A549 treated with DMSO at 1 μM for 4 hours (cell line): ENCODE results near the gene PSMD13. TPM values are rescaled to one million over a fixed set of nuclear protein-coding genes. Genes with fewer than 3 reads are reported as not detected.

Experiments
- total RNA-seq: library from RNA; stranded (reverse); fragments of 200-300 nt; extraction: Qiagen RNA extraction; gene quantifications from 5 replicates; pipeline ENCODE4 v1.2.3, GENCODE V29; 2022; ENCODE audit warnings: low read depth

The PSMD13 gene
- 170 to 204 TPM (median 173 TPM) in 5 replicates for total RNA-seq

DNA sequence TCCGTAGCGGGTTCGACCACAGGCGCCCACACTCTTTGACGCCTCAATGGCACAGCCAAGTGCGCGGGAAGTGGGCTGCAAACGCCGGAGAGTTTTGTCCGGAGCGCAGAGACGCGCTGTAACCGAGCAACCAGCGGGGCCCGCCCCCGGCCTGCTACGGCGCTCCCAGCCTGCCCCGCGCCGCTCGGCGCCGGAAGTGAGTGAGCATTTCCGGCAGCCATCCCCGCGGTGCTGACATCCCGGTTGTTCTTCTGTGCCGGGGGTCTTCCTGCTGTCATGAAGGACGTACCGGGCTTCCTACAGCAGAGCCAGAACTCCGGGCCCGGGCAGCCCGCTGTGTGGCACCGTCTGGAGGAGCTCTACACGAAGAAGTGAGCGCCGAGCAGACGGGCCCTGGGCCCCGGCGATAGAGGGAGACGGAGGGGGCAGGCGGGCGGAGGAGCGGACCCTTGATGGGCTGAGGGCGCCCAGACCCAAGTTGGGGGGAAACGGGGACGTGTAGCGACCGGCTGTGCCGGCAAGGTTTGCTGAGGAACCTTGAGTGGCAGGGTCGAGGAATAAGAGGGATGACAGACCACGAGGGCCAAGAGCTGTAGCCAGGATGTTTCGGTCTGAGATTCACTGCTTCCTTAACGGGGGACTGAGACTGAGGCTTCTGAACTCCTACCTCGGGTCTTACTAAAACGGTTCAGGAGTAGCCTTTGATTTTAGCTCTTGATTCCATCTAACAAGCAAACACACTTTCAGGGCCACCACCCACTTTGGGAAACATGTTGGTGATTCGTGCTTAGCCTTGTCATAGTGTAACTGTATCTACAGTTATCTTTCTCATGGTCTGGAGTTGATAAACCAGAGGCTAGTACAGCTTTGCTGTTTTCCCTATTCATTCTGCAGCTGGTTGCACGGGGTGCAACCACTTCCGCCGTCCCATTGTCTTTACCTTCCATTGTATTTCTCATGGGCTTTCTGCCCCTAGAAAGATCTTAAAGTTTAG is at the start of gene PSMD13:
Gene PSMD13 (plus strand): TSS at position 203 of the 994 bp plus-strand sequence. CDS start 74 bp downstream, at position 277.

DNA sequence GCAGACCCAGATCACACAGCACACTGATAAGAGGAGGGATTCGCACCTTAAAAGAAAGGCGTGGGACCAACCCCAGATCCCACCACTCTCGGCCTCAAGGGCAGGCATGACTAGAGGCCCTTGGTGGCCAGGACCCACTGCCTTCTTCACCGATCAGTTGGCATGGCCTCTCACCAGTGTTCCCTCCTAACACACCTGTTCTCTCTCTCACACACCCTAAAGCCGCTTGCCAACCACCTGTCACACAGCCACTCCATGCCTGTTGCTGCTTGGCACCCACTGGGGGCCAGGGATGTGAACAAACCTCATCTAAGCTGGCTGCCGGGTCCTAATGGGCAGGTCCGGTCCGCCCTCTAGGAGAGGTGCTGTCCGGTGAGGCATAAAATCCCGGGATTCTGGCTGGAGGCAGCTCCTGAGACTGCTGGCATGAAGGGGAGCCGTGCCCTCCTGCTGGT is 44.1 kb upstream of the PSMD13 start, which contains the start of gene SCGB1C1:
Gene SCGB1C1 (plus strand): TSS at position 405 of the 455 bp plus-strand sequence. CDS start 22 bp downstream, at position 427.

DNA sequence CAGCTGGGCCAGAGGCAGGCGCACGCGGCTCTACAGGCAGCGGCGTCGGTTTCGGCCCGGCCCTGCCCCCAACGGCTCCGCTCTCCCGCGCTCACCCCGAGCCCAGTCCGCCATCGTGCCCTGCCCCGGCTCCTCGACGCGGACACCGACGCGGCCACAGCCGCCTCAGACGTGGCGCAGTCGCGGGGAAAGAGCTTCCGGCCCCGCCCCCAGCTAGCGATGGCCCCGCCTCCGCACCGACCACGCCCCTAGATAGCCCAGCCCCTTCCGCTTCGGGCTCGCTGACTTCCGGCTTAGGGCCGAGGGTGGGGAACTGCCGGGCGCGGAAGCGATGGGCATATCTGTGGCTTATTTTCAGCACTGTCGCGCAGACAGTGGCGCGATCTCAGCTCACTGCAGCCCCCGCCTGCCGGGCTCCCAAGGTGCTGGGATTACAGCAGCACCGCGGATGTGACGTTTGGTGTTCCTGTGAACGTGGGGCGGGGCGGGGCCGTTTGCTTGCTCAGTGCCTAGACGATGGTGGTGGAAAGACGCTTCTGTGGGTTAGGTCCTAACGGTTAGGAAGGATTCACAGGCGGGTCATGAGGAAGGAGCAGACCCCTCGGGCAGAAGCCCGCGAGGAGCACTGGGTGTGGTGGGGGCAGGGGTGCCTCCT is 29.4 kb upstream of the PSMD13 start, which contains the start of the genes BET1L and RIC8A:
Gene BET1L (minus strand): TSS at position 192 of the 655 bp plus-strand sequence. CDS start 78 bp downstream, at position 114.
Gene RIC8A (plus strand): TSS at position 501 of the 655 bp plus-strand sequence. CDS start 1,147 bp downstream, outside the sequence.

DNA sequence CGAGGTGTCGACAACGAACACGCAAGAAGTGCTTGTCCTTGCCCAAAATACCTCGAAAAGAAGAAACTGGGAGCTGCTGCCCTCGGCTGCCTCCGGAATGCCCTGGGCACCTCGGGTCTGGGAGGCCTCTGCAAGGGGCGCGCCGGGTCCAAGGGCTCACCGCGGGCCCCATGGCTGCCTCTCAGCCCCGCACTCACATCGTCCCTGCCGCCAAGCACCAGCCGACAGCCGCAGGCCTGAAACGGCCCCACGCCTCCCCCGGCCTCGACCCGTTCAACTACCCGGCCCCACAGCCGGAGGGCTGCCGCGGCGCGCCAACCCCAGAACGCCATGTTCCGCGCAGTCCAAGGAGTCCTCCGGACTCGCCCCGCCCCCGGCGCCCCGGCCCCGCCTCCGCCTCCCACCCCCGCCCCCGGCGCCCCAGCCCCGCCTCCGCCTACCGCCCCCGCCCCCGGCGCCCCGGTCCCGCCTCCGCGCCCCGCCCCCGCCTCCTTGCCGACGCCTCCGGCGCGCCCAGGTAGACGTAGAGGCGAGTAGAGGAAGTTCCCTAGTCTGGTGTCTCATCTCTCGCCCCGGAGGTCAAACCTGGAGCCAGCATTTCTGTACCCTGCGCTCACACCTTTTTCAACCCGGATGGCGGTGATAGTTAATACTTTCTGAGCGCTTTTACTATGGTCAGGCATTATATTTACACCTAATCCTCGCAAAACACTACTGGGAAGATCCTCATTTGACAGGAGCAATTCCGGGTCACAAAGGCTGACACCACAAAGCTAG is 591 bp upstream of the PSMD13 start, which contains the start of gene SIRT3:
Gene SIRT3 (minus strand): TSS at position 346 of the 777 bp plus-strand sequence. CDS start 14 bp downstream, at position 332.

DNA sequence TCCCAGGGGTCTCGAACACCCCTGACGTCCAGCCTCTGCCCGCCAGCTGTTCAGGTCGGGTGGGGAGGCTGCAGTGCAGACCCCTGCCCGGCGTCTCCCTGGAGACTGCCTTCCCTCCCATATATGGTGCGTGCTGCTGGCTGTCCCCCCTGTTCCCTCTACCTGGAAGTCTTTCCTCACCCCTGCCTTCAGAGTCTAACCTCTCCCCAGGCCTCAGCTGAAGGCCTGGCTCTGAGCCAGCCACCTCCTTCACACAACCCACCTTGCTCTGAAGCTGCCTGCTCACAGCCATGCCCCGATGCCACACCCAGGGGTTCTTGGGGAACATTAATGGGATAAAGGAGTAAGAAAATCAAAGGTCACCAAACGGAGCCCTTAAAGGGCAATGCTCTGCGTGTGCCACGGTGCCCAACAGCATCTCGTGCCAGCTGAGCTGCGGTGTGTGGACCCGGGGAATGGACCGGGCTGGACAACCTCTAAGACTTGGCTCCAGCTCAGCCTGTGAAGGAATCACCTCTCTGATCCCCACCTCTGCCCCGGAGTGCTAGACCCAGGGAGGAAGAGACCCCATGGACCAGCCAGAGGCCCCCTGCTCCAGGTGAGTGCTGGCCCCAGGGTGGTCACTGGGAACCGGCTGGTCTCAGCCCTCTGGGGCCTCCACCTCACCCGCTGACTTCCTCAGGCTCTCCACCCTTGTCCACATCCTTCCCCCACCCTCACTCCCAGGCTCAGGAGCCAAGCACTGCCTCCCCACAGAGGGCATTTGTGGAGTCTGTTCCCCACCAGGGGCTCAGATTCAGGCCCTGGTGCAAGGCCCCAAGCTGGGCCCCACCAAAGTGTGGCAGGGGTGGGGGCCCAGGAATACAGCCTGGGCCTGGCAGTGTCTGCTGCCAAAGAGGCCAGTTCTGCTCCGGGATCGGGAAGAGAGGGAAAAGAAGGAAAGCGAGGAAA is 41.5 kb downstream of the PSMD13 start, which contains the start of gene NLRP6:
Gene NLRP6 (plus strand): TSS at position 407 of the 951 bp plus-strand sequence. CDS start 163 bp downstream, at position 570.

DNA sequence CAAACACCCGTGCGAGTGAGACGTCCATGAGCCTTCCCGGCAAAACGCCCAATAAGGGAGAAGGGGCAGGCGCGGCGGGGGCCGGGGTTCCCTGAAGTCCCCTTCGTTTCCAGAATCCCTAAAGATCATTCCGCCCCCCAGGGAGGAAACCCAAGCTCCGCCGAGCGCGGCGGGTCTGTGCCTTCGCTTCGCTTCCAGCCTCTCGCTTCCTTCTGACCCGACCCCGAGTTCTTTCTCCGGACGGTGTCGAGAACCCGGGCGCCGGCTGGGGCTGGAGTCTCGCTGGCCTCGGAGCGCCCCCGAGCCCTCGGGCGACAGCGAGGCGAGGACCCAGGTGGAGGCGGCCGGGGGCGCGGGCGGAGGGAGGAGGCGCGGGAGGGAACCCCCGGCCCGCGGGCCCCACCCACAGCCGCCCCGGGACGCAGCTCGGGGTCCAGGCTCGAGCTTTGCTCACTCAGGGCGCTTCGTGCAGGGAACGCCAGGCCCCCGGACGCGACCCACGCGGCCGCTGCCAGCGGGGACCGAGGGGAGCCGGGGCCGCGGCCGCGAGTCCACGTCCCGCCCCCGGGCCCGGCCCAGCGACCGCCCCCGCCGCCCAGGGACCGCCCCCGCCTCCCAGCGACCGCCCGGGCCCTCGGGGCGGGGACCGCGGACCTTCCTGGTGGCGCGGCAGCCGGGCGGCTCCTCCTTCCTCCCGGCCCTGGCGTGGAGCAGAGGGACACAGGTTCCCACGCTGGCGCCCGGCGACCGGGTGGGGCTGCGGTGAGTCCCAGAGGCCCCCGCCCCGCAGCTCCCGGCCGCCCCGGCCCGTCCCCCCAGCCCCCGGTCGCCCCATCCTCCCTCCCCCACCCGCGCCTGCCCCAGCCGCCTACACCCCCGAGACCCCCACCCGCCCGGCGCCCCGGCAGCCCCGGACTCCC is 52.0 kb downstream of the PSMD13 start, which contains the start of gene PGGHG:
Gene PGGHG (plus strand): TSS at position 649 of the 920 bp plus-strand sequence. CDS start 691 bp downstream, outside the sequence.

DNA sequence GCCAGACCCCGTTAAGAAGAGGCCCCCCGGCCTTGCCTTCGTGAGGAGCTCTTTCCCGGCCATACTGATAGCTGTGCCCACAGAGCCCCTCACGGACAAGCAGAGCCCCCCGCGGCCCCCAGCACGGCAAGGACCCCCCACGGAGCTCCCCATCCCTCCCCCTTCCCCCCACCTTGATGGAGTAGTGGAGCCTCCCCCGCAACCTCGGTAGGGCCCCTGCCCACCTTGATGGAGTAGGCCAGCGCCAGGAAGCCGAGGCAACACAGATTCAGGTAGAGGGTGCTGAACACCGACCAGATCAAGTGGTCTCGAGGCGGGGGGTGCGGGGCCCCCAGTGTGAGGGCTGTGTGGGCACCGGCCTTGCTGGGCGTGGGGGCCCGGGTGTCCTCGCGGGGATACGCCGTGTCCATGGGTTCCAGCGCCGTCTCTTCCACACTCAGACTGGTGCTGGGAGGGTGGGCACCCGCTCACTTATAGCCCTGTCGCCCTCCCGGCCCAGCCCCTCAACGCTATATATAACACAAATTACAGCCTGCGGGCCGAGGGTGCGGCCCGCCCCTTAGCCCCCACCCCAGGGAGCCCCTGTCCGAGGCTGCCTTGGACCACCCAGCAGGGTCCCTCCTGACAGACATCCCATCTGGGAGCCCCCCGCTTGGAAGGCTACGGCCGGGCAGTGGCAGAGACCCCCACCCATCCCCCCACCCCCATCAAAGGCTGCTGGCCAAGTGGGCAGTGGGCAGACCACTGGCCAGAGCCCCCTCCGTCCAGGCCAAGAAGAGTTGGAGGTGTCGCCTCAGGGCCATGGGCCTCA is 62.5 kb downstream of the PSMD13 start, which contains the start of gene IFITM5:
Gene IFITM5 (minus strand): TSS at position 446 of the 811 bp plus-strand sequence. CDS start 36 bp downstream, at position 410.

Other genes with a start within 250 kb of the PSMD13 start
- gene SCGB1C1, start 43.9 kb upstream of the PSMD13 start, total RNA-seq, result not detected in 5 replicates
- 44.8 to 49.3 TPM (median 46.7 TPM) in 5 replicates for gene BET1L, start 29.6 kb upstream of the PSMD13 start, total RNA-seq
- gene RIC8A, start 29.3 kb upstream of the PSMD13 start, total RNA-seq, result 107 to 133 TPM (median 117 TPM) in 5 replicates
- gene SIRT3, start 634 bp upstream of the PSMD13 start, total RNA-seq, result 15.5 to 20.5 TPM (median 18.7 TPM) in 5 replicates
- gene NLRP6, start 41.4 kb downstream of the PSMD13 start, total RNA-seq, result not detected in 5 replicates
- 6.9 to 13.3 TPM (median 12.1 TPM) in 5 replicates for gene PGGHG, start 52.1 kb downstream of the PSMD13 start, total RNA-seq
- gene IFITM5, start 62.5 kb downstream of the PSMD13 start, total RNA-seq, result not detected in 5 replicates
- 48.8 to 60.8 TPM (median 58.8 TPM) in 5 replicates for gene IFITM2, start 70.8 kb downstream of the PSMD13 start, total RNA-seq
- gene IFITM1, start 77.1 kb downstream of the PSMD13 start, total RNA-seq, result 0.24 to 1.0 TPM (median 0.52 TPM) in 5 replicates
- 22.6 to 30.1 TPM (median 28.1 TPM) in 5 replicates for gene IFITM3, start 83.9 kb downstream of the PSMD13 start, total RNA-seq
- 12.3 to 21.3 TPM (median 16.7 TPM) in 5 replicates for gene B4GALNT4, start 132.5 kb downstream of the PSMD13 start, total RNA-seq
- 31.8 to 41.0 TPM (median 36.8 TPM) in 5 replicates for gene PKP3, start 157.2 kb downstream of the PSMD13 start, total RNA-seq
- 68.0 to 93.2 TPM (median 84.7 TPM) in 5 replicates for gene SIGIRR, start 178.0 kb downstream of the PSMD13 start, total RNA-seq
- 0.52 to 1.3 TPM (median 0.62 TPM) in 5 replicates for gene ANO9, start 205.0 kb downstream of the PSMD13 start, total RNA-seq
- gene PTDSS2, start 213.3 kb downstream of the PSMD13 start, total RNA-seq, result 32.2 to 50.9 TPM (median 44.1 TPM) in 5 replicates